Ishikawa (cell line): ENCODE data around the gene CARD11.

Source experiments
- CREB1 ChIP-seq: IDR thresholded peaks from 2 replicates; pipeline ENCODE4 v1.6.1; 2012; ENCODE audit warnings: low read depth
- EP300 ChIP-seq: IDR thresholded peaks from 2 replicates; pipeline ENCODE4 v1.6.1; 2012; ENCODE audit warnings: borderline replicate concordance
- TCF12 ChIP-seq: IDR thresholded peaks from 2 replicates; pipeline ENCODE4 v1.6.1; 2012; ENCODE audit warnings: low read depth
- TF ChIP-seq, protein P1 (sequence below): IDR thresholded peaks from 2 replicates; pipeline ENCODE4 v1.6.1; 2012

- TF ChIP-seq TCF12 (no peak), CREB1 (no peak), EP300 (no peak)
- TF ChIP-seq, protein P1, sequence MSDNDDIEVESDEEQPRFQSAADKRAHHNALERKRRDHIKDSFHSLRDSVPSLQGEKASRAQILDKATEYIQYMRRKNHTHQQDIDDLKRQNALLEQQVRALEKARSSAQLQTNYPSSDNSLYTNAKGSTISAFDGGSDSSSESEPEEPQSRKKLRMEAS = no peak
These were observed 52.7 kb downstream of the CARD11 start for GRCh38 chr7:2990949-2991470.
